Neural crest cell (in vitro differentiated cells): Measurements from ENCODE around the gene THSD7A. TPM values are rescaled to one million over a fixed set of nuclear protein-coding genes. Genes with fewer than 3 reads are reported as not detected.
"Not testable (repeated sequence)": the region's sequence is repeated elsewhere in the genome, so short reads cannot be mapped to it uniquely, and the experiment has no call there.

Source experiments
- DNase-seq: peaks from one replicate; pipeline ENCODE4 v3.0.0; 2021; ENCODE audit warnings: low read depth, mixed read lengths, low spot score
- H3K27ac Mint-ChIP-seq: one replicate; pipeline ENCODE4 v1.8.0; 2021; ENCODE audit warnings: mild to moderate bottlenecking, mixed read lengths; ENCODE audit not compliant: unreplicated experiment
- H3K27me3 Mint-ChIP-seq: 2 replicates; pipeline ENCODE4 v1.8.0; 2021; ENCODE audit warnings: low read depth, mild to moderate bottlenecking, mixed read lengths
- H3K36me3 Mint-ChIP-seq: 2 replicates; pipeline ENCODE4 v1.8.0; 2021; ENCODE audit warnings: low read depth, mild to moderate bottlenecking, mixed read lengths
- H3K4me1 Mint-ChIP-seq: 2 replicates; pipeline ENCODE4 v1.8.0; 2021; ENCODE audit warnings: mixed read lengths
- H3K4me3 Mint-ChIP-seq: one replicate; pipeline ENCODE4 v1.8.0; 2021; ENCODE audit warnings: mild to moderate bottlenecking, mixed read lengths
- H3K9me3 Mint-ChIP-seq: 2 replicates; pipeline ENCODE4 v1.8.0; 2021; ENCODE audit warnings: mixed read lengths
- CTCF ChIP-seq: fragments of 200-600 bp; sonication (generic); conservative IDR thresholded peaks from 2 replicates; pipeline ENCODE4 v1.5.0; 2021; ENCODE audit warnings: antibody characterized with exemption, mild to moderate bottlenecking
- total RNA-seq: library from RNA; stranded (reverse); gene quantifications from 2 replicates; pipeline ENCODE4 v1.2.1, GENCODE V29; 2021

Gene THSD7A
- total RNA-seq, 1 donor from 2014 or later = 4.8 TPM

- no peak for DNase-seq
- Mint-ChIP-seq H3K36me3 (peaks cover 3% of the 10 kb centered on the region), H3K9me3 (no peaks in the 10 kb centered on the region), H3K4me3 (no peak overlapping the region), H3K27ac (no peak overlapping the region), H3K27me3 (no peaks in the 10 kb centered on the region), H3K4me1 (peaks cover 8% of the 10 kb centered on the region)
- no peak for TF ChIP-seq CTCF
Observed at GRCh38 chr7:11527707-11528106, 304.3 kb downstream of the THSD7A start.

GRCh38 chr7:11524476-11525397, 307.3 kb downstream of the THSD7A start:
- no peak for DNase-seq
- Mint-ChIP-seq H3K4me3 (no peak overlapping the region), H3K9me3 (no peaks in the 10 kb centered on the region), H3K27me3 (no peaks in the 10 kb centered on the region), H3K4me1 (peaks cover 8% of the 10 kb centered on the region), H3K27ac (peak overlapping the region; percentile 44), H3K36me3 (no peaks in the 10 kb centered on the region)
- no peak for TF ChIP-seq CTCF

GRCh38 chr7:11521964-11522499, 310.0 kb downstream of the THSD7A start:
- H3K4me3 Mint-ChIP-seq, DNase-seq, H3K9me3 Mint-ChIP-seq, H3K27ac Mint-ChIP-seq, H3K36me3 Mint-ChIP-seq, H3K4me1 Mint-ChIP-seq, H3K27me3 Mint-ChIP-seq: not testable (repeated sequence)

- H3K27ac Mint-ChIP-seq = no peak overlapping the region
Observed at GRCh38 chr7:11517853-11518252, 314.1 kb downstream of the THSD7A start.

GRCh38 chr7:11516328-11516727, 315.7 kb downstream of the THSD7A start:
- H3K4me3 Mint-ChIP-seq = no peak overlapping the region
- H3K4me1 Mint-ChIP-seq = no peaks in the 10 kb centered on the region
- no peaks in the 10 kb centered on the region for H3K27me3 Mint-ChIP-seq
- no peak for TF ChIP-seq CTCF
- DNase-seq = no peak
- H3K36me3 Mint-ChIP-seq = no peaks in the 10 kb centered on the region
- peaks cover 3% of the 10 kb centered on the region for H3K9me3 Mint-ChIP-seq
- H3K27ac Mint-ChIP-seq = no peak overlapping the region

More at GRCh38 chr7:11517853-11518252, 314.1 kb downstream of the THSD7A start:
- no peak for DNase-seq
- Mint-ChIP-seq H3K9me3 (no peaks in the 10 kb centered on the region), H3K36me3 (no peaks in the 10 kb centered on the region), H3K27me3 (no peaks in the 10 kb centered on the region), H3K4me3 (no peak overlapping the region), H3K4me1 (no peaks in the 10 kb centered on the region)
- TF ChIP-seq CTCF = no peak

- no peak for DNase-seq
- no peak for TF ChIP-seq CTCF
- Mint-ChIP-seq H3K4me3 (no peak overlapping the region), H3K27me3 (no peaks in the 10 kb centered on the region), H3K4me1 (no peaks in the 10 kb centered on the region), H3K9me3 (peaks cover 3% of the 10 kb centered on the region), H3K27ac (no peak overlapping the region), H3K36me3 (no peaks in the 10 kb centered on the region)
Observed at GRCh38 chr7:11513460-11513859, 318.5 kb downstream of the THSD7A start.
